ENCODE measurements around the gene TMEM232.

The TMEM232 gene

GRCh38 chr5:110386782-110387181, 339.7 kb downstream of the TMEM232 start:
- Mint-ChIP-seq H3K4me1 (ENCODE audit: low read depth) (no peaks in the 10 kb centered on the region), H3K27me3 (no peaks in the 10 kb centered on the region), H3K9me3 (no peaks in the 10 kb centered on the region), H3K27ac (no peak overlapping the region), H3K36me3 (ENCODE audit: low read depth) (no peaks in the 10 kb centered on the region), H3K4me3 (no peak overlapping the region)

- H3K4me1 Mint-ChIP-seq (ENCODE audit: low read depth) = no peaks in the 10 kb centered on the region
- H3K27ac Mint-ChIP-seq = no peak overlapping the region
- H3K4me3 Mint-ChIP-seq = no peak overlapping the region
- no peaks in the 10 kb centered on the region for H3K36me3 Mint-ChIP-seq (ENCODE audit: low read depth)
- no peaks in the 10 kb centered on the region for H3K9me3 Mint-ChIP-seq
- H3K27me3 Mint-ChIP-seq = no peaks in the 10 kb centered on the region
Observed at GRCh38 chr5:110383231-110383630, 343.2 kb downstream of the TMEM232 start.

GRCh38 chr5:110377943-110378342, 348.5 kb downstream of the TMEM232 start:
- H3K9me3 Mint-ChIP-seq = no peaks in the 10 kb centered on the region
- H3K36me3 Mint-ChIP-seq (ENCODE audit: low read depth) = no peaks in the 10 kb centered on the region
- no peaks in the 10 kb centered on the region for H3K4me1 Mint-ChIP-seq (ENCODE audit: low read depth)

GRCh38 chr5:110377361-110377760, 349.1 kb downstream of the TMEM232 start:
- no peak overlapping the region for H3K27ac Mint-ChIP-seq
- H3K36me3 Mint-ChIP-seq (ENCODE audit: low read depth) = no peaks in the 10 kb centered on the region
- H3K9me3 Mint-ChIP-seq = no peaks in the 10 kb centered on the region
- no peak overlapping the region for H3K4me3 Mint-ChIP-seq
- no peaks in the 10 kb centered on the region for H3K4me1 Mint-ChIP-seq (ENCODE audit: low read depth)
- no peaks in the 10 kb centered on the region for H3K27me3 Mint-ChIP-seq

More at GRCh38 chr5:110377943-110378342, 348.5 kb downstream of the TMEM232 start:
- Mint-ChIP-seq H3K27me3 (no peaks in the 10 kb centered on the region), H3K27ac (no peak overlapping the region), H3K4me3 (no peak overlapping the region)

- H3K27ac Mint-ChIP-seq = no peak overlapping the region
- H3K4me3 Mint-ChIP-seq = no peak overlapping the region
- H3K27me3 Mint-ChIP-seq = no peaks in the 10 kb centered on the region
- peaks cover 6% of the 10 kb centered on the region for H3K4me1 Mint-ChIP-seq (ENCODE audit: low read depth)
- H3K36me3 Mint-ChIP-seq (ENCODE audit: low read depth) = no peaks in the 10 kb centered on the region
- no peaks in the 10 kb centered on the region for H3K9me3 Mint-ChIP-seq
Observed at GRCh38 chr5:110376281-110376951, 350.1 kb downstream of the TMEM232 start.

- H3K27me3 Mint-ChIP-seq = no peaks in the 10 kb centered on the region
- no peak overlapping the region for H3K27ac Mint-ChIP-seq
- no peaks in the 10 kb centered on the region for H3K9me3 Mint-ChIP-seq
- H3K36me3 Mint-ChIP-seq (ENCODE audit: low read depth) = no peaks in the 10 kb centered on the region
- H3K4me3 Mint-ChIP-seq = no peak overlapping the region
- H3K4me1 Mint-ChIP-seq (ENCODE audit: low read depth) = peaks cover 13% of the 10 kb centered on the region
Observed at GRCh38 chr5:110371725-110372041, 354.8 kb downstream of the TMEM232 start.

GRCh38 chr5:110371011-110371724, 355.3 kb downstream of the TMEM232 start:
- H3K4me1 Mint-ChIP-seq (ENCODE audit: low read depth) = peaks cover 13% of the 10 kb centered on the region
- H3K9me3 Mint-ChIP-seq = no peaks in the 10 kb centered on the region
- no peaks in the 10 kb centered on the region for H3K27me3 Mint-ChIP-seq
- no peaks in the 10 kb centered on the region for H3K36me3 Mint-ChIP-seq (ENCODE audit: low read depth)
- no peak overlapping the region for H3K27ac Mint-ChIP-seq
- H3K4me3 Mint-ChIP-seq = no peak overlapping the region

All from stimulated activated naive CD8-positive, alpha-beta T cell treated with anti-CD3 and anti-CD28 coated beads, Interleukin-15, Interleukin-2, amounts not matched to agents 100 ng/mL and 50 ng/mL, for 24 hours (primary cell).